Stimulated activated CD4-positive, alpha-beta T cell treated with anti-CD3 and anti-CD28 coated beads, Interleukin-1b, Interleukin-23, amount 100 ng/mL, for 48 hours (primary cell): ENCODE results near the gene MFSD1.

Experiments used
- DNase-seq: peaks from one replicate; pipeline ENCODE4 v3.0.0-alpha.2; 2020

The MFSD1 gene, protein sequence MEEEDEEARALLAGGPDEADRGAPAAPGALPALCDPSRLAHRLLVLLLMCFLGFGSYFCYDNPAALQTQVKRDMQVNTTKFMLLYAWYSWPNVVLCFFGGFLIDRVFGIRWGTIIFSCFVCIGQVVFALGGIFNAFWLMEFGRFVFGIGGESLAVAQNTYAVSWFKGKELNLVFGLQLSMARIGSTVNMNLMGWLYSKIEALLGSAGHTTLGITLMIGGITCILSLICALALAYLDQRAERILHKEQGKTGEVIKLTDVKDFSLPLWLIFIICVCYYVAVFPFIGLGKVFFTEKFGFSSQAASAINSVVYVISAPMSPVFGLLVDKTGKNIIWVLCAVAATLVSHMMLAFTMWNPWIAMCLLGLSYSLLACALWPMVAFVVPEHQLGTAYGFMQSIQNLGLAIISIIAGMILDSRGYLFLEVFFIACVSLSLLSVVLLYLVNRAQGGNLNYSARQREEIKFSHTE

DNA sequence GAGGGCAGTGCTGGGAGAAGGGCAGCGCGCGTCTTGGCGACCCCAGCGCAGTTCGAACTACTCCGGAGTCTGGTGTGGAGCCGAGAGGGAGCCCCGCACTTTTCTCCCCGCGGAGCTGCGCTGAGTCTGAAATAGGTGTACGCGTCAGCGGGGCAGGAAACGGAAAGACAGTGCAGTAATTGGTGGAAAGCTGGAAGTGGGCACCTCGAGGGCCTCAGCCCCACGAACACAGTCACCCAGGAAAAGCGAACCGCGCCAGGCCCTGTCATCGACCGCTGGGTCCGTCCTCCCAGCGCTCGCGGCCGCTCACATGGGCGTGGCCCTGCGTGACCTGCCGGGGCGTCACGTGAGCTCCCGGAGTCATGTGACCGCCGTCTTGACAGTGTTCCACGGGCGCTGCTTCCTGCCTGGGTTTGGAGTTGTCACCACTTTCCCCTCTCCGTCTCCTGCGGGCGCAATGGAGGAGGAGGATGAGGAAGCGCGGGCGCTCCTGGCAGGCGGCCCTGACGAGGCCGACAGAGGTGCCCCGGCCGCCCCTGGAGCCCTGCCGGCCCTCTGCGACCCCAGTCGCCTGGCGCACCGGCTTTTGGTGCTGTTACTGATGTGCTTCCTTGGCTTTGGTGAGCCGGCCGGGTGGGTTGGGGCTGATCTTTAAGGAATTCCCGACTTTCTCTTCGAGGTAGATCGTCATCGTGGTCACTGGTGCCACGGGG is at the start of gene MFSD1:
MFSD1 (plus strand) TSS at position 359 of the 713 bp plus-strand sequence; CDS start at position 458, 99 bp downstream.
- peak; percentile 88 for DNase-seq

DNA sequence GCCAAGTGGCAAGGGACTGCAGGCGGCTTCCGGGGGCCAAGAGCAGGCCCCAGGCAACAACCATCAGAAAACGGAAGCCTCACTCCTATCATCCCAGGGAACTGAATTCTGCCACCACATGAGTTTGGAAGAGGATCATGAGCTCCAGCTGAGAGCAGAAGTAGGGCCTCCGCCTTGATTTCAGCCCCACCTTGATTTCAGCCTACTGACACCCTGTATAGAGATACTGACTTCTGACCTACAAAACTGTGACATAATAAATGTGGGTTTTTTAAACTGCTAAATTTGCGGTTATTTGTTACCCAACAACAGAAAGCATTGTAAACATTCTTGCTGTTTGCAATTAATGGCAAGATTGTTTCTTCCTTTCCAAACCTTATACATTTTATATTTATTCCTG is 48.0 kb upstream of the MFSD1 start:
- no peak for DNase-seq

DNA sequence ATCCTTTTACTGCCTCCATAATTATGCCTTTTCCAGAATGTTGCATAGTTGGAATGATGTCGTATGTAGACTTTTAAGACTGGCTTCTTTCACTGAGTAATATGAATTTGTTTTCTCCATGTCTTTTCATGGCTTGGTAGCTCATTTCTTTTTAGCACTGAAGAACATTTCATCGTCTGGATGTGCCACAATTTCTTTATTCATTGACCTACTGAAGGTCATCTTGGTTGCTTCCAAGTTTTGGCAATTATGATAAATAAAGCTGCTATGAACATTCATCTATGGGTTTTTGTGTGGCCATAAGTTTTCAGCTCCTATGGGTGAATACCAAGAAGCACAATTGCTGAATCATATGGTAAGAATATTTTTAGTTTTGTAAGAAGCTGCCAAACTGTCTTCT is 46.4 kb upstream of the MFSD1 start:
- DNase-seq, result no peak

DNA sequence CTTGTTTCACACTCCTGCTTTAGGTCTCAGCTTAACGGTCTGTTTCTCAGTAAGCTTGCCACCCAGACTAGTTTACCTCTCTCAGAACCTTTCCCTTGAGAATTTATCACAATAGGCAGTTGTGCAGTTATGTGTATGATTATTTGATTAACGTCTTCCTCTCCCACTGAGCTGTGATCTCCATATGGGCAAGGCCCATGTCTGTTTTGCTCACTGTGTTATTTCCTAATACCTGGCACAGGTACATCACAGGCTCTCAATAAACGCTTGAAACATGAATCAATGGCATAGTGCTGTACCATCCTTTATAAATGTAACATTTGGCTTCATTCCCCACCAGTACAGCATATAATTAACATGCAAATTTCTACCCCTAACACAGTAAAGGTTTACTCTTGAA is 40.5 kb upstream of the MFSD1 start:
- DNase-seq, result no peak

DNA sequence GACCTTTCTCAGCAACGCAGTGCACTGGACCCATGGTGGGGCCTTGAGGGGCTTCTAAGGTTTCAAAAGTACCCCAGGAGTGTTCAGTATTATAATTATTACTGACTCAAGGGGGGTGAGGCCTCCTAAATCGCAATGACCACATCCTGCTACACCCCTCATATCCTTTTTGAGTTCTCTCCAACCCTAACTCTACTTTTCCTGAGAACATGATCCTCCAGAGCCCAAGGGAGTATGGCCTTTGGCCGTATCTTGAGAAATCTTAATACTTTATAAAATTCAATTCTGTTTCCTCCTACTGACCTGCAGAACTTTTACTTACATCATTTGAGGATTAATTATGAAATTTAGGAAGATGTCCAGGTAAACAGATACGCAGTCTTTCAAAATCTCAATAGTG is 39.2 kb upstream of the MFSD1 start:
- DNase-seq, result no peak

DNA sequence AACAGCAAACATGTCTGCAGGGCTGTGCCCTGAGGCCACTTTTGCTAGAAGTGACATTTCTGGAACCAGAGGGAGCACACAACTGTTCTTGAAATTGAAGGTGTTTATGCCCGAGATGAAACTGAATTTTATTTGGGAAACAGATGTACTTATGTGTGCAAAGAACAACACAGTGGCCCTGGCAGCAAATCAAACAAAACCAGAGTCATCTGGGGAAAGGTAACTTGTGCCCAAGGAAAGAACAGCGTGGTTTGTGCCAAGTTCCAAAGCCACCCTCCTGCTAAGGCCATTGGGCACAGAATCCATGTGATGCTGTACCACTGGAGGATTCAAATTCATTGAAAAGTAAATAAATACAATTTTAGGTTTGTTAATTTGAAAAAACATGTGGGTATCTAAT is 38.4 kb upstream of the MFSD1 start:
- DNase-seq, result no peak

DNA sequence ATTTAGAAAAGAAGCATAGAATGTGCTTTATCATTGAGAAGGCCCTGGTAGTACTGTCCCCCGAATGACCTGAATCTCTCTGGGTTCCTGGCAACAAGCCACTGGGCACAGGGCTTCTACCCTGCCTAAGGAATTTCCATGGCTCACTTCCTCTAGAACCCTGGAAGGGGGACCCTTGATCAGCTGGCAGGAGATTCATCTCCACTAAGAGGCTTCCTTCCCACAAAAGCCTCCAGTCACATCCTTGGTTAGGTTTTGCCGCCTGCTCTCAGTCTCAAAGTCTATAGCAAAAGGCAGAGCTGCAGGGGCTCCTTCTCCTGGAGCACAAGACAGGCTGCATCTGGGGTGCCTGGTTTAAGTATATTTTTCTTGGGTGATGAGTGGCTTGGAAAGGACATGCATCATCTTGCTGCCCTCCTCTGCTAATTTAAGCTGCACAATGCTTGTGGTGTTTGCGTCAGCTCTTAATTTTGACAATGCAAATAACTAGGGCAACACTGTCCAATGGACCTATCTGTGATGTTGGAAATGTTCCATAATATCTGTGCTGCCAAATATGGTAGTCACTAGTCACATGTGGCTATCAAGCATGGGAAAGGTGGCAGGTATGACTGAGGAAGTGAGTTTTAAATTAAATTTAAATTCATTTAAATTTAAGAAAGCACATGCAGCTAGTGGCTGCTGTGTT is 36.2 kb upstream of the MFSD1 start:
- no peak for DNase-seq

DNA sequence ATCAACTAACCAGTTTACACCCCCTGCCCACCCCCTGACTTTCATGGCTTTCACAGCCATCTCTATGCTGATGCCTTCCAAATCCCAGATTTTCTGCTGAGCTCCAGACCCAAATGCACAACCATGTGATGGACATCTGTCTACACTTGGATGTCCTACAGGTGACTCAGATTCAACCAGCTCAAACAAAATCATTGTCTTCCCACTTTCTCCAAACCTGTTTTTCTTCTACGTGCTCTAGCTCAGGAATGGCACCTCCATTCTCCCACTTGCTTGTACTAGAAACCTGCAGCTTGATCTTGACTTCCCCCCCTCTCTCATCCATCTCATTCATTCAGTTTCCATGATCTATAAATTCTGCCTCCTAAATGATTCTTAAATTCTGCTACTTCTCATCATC is 35.5 kb upstream of the MFSD1 start:
- no peak for DNase-seq

DNA sequence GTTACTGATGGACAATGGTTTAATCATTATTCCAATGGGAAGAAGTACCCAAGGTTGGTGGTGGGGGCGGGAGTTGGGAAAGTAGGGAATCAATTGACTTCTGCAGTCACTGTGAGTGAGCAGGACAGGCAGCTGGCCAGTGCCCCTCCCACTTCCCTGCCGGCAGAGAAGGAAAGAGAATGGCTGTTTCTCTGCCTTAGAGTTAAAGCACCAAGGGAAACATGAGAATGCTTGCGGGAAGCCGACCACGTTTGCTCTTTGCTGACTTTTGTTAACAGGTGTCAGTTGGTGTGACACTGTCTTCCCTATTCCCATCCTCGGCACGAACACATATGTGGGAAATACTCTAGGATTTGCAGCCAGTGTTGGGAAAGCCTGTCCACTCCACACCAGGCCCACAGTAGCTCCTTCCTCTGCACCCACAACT is 33.5 kb upstream of the MFSD1 start:
- DNase-seq, result no peak

DNA sequence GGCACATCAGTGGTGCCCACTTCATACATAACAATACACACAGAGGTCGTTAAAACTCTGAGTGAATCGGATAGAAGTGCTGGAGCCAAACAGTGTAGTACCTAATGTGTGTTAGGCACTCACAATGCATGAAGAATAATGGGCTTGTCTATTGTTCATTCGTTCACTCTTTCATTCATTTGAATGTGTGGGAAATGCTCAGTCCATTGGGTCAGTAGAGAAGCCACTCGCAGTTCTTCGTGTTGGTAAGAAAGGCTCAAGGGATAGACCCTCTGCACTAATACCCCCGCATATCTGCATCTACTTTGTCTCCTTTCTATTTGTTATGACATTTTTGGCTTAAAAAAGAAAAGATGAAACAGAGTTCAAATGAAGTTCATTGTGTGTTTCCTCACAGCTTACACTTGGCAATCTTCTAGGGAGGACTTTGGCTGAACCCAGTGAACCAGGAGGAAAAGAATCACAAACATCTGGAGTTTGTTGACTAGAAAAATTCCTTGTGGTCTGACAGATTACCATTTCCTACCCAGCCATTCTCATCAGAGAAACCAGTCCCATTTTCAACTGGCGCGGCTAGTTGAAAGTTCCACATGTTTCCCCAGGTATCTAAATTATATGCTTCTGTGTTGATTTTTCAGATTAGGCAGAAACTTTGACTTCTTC is 32.8 kb upstream of the MFSD1 start:
- DNase-seq, result no peak

DNA sequence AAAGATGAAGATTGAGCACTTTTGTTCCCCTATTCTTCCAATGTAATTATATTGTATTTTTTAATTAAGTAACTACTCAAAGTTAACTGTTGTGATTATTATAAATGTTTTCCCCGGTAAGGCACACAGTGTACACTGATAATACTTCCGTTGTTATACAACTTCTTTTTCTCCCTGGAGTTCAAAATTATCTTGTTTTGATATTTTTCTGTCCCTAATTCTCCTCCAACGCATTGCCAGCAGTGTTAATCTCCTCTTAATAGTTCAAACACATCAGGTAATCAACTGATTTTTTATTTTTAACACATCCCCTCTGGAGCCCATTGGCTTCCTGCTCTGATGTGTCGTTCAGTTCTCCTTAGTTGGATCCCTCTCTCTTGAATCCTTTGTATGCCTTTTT is 32.3 kb upstream of the MFSD1 start:
- DNase-seq, result no peak

DNA sequence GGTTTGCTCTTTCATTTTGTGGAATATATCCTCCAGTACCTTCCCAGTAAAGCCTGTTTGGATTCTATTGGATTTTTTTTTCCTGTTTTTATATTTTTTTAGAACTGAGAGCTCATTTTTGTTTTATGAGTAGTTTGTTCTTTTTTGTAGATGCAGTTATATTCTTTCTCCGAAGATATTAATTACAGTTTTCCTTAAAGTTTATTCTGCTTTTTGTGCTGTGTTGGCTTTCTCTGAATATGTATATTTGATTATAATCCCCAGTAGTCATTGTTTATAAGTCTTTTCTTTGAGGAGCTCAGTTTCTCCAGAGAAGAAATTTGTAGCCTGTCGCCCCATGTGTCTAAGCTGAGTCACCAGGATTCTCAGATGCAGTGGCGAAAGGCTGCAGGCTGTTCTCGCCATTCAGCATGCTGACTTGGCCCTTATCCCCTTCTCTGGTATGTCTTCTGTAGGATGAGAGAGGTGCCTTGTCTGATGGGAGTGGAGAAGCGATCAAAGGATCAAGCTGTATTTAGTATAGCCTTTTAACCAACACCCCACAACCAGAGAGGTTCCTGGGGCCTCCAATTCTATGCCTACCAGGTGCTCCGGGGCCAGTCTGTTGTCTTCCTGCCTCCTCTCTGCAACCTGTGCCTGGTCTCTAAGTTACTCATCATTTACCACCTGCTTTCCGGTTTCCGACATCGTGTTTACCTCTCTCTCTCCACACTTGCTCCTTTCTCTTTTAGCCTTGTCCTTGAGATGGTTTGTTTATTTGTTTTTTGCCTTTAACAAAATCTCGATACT is 31.7 kb upstream of the MFSD1 start:
- DNase-seq, result no peak

DNA sequence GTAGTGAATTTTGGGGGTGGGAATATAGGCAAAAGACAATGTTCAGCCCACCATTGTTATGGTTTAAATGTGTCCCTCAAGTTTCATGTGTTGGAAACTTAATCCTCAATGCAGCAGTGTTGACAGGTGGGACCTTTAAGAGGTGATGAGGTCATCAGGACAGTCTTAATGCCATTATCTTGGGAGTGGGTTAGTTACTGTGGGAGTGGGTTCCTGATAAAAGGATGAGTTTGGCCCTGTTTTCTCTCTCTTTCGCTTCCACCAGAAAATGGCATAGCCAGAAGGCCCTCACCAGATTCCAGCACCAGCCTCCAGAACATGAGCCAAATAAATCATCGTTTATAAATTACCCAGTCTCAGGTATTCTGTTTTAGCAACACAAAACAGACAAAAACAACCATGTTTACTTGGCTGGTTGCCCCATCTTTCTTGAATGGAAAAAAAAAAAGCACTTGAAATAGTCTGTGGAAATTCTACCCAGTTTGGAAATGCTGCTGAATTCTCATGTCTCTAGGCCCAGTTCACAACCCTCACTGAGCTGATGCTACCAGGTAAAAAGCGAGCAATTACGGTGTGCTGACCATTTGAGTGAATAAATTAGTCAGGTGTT is 31.0 kb upstream of the MFSD1 start:
- DNase-seq, result no peak

DNA sequence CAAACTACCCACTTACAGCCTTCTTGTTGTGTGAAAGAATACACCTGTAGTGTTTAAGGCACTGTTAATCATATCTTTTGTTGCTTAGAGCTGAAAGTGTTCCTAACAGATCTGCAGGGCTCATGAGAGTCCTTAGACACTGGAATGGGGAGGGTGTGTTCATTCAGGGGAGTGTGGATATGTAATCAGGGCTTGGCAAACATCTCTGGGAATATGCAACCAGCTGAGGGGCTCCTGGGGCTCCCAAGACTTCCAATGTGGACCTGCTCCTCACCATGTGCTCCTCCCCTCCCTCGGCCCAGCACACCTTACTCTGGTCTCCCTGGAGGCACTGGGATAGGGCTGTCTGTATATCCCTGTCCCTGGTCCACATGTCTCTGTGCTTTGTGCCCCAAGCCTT is 30.3 kb upstream of the MFSD1 start:
- no peak for DNase-seq

DNA sequence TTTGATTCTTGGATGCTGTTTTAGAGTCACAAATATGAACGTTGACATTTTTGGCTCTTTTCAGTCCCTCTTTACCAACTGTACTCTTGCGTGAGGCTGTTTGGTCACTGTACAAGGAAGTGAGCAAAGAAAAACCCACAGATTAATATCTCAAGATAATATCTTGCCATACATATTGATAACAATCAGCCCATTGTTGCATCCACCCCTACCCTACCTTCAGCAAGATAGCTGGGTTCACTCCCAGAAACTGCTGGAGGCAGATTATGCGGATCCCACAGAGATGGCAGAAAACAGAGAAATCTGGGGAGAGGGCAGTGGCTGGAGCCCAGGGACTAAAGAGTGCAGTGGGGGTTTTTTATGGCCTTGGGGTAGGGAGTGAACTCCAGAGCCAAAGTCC is 29.9 kb upstream of the MFSD1 start:
- DNase-seq, result no peak

DNA sequence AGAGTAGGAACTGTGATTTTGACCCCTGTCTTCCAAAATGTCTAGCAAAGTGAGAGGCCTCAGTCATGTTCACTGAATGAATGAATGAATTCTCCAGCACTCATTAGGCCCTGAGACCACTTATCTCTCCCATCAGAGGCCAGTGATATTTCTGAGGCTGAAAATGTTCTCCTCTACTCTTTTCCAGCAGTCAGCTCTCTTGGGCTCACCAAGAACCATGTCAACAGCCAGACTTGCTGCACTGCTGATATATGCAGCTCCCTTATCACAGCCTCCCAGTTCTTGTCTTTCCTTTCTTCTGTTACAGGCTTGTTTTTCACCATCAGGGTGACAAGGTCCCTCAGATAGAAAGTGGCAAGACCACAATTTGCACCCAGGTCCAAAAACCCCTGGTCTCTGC is 28.7 kb upstream of the MFSD1 start:
- DNase-seq, result no peak

DNA sequence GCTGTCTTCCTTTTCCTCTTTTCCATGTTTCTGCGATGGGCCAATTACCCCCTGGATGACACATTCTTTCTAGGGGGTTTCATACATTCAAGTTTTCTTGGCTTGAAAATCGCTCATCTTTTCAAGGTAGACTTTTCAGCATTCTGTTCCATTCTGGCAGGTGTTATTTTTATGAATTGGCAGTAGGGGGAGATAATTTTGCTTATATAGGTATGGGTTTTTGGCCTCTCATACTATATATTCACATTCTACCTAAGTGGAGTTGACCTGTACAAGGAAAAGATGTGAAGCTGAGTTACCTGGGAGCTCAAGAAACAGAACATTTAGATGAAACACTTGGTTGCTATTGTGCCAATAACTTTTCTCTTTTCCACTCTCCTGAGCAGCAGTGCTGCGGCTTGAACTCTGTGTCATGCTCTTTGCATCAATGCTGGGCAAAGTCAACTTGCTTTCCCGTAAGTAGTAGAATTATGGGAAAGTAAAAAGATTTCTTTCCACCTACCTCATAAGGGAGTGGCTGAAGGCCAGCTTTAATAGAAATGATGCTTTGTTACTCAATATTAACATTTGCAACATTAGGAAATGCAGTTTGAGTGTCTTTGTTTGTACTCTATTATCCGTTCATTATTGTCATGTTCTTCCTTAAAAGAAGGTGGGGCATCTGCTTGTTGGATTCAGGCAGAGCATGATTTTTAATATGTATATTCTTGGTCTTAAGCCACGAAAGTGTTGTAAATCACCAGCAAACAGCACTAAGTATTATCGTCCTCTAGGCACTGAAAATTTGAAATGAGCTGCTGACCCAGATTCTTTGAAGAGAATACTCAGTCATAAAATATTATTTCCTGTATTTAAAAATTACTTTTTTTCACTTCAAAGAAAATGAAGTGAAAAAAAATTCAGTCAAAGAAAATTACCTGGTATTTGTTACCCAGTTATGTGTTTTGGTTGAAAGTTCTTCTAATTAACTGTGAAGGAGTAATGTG is 27.7 kb upstream of the MFSD1 start:
- DNase-seq, result no peak

DNA sequence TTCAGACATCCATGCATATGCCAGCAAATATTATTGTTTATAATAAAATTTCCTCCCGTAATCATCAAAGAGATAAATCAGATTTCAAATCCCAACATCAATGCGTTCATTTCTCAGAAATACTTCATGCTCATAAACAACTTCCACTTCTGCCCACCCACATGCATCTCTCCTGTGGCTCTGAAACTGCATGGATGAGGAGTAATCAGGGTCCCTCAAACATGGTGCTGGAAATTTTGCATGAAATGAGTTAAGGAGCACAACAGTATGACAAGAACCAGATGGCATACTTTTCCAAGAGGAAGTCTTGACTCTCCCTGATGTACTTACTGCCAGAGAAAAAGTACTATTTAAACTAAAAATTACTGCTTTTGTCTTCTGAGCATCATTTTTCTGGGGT is 26.9 kb upstream of the MFSD1 start:
- no peak for DNase-seq

DNA sequence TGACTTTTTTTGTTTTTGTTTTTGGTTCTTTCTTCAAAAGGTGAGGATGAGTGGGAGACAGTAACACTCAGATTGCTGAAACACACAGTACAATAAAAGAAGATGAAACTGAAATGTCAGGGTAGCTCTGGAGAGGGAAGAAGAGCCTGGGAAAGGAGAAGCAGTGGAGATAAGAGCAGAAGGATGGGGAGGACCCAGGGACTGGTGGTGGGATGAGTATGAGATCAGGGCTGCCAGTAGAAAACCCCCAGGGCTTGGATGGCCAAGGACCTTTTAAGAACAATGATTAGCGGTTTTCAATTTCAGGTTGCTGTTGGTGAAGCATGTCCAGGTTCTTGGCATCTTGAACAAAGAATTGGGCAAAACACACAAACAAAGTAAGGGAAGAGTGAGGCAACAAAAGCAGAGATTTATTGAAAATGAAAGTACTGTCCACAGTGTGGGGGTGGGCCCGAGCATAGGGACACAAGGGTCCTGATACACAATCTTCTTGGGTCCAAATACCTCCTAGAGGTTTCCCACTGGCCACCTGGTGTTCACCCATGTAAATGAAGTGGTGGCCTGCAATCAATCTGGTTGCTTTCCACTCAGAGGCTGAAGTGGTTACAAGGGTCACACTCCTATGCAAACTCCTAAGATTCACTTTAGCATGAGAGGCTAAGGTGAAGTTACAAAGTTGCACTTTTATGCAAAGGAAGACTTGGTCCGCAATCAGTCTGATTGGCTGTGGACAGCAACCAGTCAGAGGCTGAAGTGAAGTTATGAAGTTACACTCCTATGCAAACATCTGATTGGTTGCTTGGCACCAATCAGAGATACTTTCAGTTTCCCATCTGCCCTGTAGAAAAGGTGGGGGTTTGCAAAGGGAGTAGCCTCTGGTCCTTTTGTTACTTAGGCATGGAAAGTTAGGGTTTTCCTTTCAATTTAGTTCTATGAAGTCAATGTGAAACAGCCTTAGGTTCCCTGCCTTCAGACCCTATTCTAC is 26.1 kb upstream of the MFSD1 start:
- no peak for DNase-seq
